ENCODE measurements around the gene DHX30.

The DHX30 gene

GRCh38 chr3:47781685-47782445 is 21.1 kb upstream of the DHX30 start, which contains the start of gene SMARCC1:
SMARCC1 (minus strand) TSS chr3:47781893; CDS start chr3:47781797, 96 bp downstream.
- H3K27me3 ChIP-seq (ENCODE audit: insufficient read depth, low read length), result no peaks in the 10 kb centered on the region
- H3K4me1 ChIP-seq (ENCODE audit: insufficient read depth, low read length), result no peaks in the 10 kb centered on the region
- peak within 1 kb of the TSS; percentile 98 for H3K9ac ChIP-seq (ENCODE audit: low read depth, low read length)
- no peaks in the 10 kb centered on the region for H3K9me3 ChIP-seq (ENCODE audit: insufficient read depth, low read depth, low read length)
- H3K4me3 ChIP-seq (ENCODE audit: low read length), result peak within 1 kb of the TSS; percentile 96
- H3K36me3 ChIP-seq (ENCODE audit: insufficient read depth, low read depth, low read length), result peaks cover 15% of the 10 kb centered on the region; the same call in 1 of the 2 replicates
- peak within 1 kb of the TSS; percentile 73 for H3K27ac ChIP-seq (ENCODE audit: low read length)

DNA sequence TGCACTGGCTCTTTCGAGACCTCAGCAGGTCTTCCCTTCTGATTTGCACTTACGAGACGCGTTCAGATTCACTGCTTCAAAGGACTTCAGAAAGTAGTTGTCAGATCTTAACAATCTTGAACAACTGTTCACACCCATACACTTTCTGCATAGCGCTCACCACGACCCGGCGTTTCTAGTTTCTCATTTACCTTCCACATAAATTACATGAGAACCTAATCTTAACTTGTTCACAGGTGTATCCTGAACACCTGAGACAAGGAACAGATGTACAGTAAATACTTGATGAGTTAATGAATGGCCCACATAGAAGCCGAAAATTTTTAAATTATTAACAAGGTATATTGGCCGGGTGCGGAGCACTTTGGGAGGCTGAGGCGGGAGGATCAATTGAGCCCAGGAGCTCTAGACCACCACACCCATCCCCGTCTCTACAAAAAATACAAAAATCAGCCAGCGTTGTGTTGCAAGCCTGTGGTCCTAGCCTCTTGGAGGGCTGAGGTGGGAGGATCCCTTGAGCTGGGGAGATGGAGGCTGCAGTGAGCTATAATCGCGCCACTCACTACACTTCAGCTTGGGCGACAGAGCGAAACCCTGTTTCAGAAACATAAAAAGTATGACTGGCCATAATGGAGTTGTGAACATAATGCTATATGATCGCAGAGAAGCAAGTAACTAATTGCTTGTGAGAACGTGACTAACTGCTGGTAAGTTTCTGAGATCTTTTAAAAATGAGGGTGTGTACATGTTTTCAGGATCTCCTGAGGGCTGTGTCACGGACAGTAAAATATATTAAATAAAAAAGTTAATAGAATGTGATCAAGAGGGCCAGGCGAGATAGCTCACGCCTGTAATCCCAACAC is 20.3 kb upstream of the DHX30 start:
- no peaks in the 10 kb centered on the region for H3K4me1 ChIP-seq (ENCODE audit: insufficient read depth, low read length)
- no peaks in the 10 kb centered on the region for H3K27me3 ChIP-seq (ENCODE audit: insufficient read depth, low read length)
- no peaks in the 10 kb centered on the region for H3K9me3 ChIP-seq (ENCODE audit: insufficient read depth, low read depth, low read length)
- peak overlapping the region; percentile 86 for H3K9ac ChIP-seq (ENCODE audit: low read depth, low read length)
- peaks cover 15% of the 10 kb centered on the region; the same call in 1 of the 2 replicates for H3K36me3 ChIP-seq (ENCODE audit: insufficient read depth, low read depth, low read length)
- peak overlapping the region; percentile 62 for H3K27ac ChIP-seq (ENCODE audit: low read length)
- peak overlapping the region; percentile 96 for H3K4me3 ChIP-seq (ENCODE audit: low read length)

DNA sequence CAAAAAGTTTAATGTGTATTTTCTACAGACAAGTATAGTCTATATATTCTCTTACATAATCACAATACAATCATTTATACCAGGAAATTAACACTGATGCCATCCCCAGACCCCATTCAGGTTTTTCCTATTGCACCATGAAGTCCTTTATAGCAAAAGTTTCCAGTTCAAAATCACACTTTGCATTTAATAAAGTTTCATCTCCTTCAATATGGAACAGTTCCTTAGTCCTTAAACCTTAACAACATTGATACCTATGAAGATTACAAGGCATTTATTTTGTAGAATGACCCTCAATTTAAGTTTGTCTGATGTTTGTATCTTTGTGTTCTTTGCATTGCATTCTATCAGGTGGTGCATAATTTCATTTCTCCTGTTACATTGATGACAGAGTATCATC is 19.3 kb upstream of the DHX30 start:
- no peaks in the 10 kb centered on the region for H3K9me3 ChIP-seq (ENCODE audit: insufficient read depth, low read depth, low read length)

GRCh38 chr3:47791193-47791855 is 11.6 kb upstream of the DHX30 start:
- Histone ChIP-seq H3K27me3 (ENCODE audit: insufficient read depth, low read length) (no peaks in the 10 kb centered on the region), H3K4me1 (ENCODE audit: insufficient read depth, low read length) (no peaks in the 10 kb centered on the region), H3K4me3 (ENCODE audit: low read length) (no peak overlapping the region), H3K9me3 (ENCODE audit: insufficient read depth, low read depth, low read length) (no peaks in the 10 kb centered on the region), H3K36me3 (ENCODE audit: insufficient read depth, low read depth, low read length) (no peaks in the 10 kb centered on the region), H3K9ac (ENCODE audit: low read depth, low read length) (no peak overlapping the region), H3K27ac (ENCODE audit: low read length) (no peak overlapping the region)

More for the DNA sequence above, 19.3 kb upstream of the DHX30 start:
- Histone ChIP-seq H3K36me3 (ENCODE audit: insufficient read depth, low read depth, low read length) (peaks cover 11% of the 10 kb centered on the region; the same call in 1 of the 2 replicates), H3K27me3 (ENCODE audit: insufficient read depth, low read length) (no peaks in the 10 kb centered on the region), H3K4me3 (ENCODE audit: low read length) (no peak overlapping the region), H3K27ac (ENCODE audit: low read length) (no peak overlapping the region), H3K9ac (ENCODE audit: low read depth, low read length) (no peak overlapping the region), H3K4me1 (ENCODE audit: insufficient read depth, low read length) (no peaks in the 10 kb centered on the region)

DNA sequence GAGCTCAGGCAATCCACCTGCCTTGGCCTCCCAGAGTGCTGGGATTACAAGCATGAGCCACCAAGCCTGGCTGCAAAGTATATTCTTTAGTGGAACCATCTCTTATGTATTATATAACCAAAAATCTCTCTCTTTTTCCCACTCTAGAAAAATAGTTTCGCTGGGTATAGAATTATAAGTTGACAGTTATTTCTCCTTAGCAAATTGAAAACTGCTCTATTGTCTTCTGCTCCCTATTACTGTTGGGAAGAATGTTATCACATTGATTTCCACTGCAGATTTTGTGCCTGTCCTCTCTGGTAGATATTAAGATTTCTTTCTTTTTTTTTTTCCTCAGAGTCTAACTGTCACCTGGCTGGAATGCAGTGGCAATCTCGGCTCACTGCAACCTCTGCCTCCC is 10.2 kb upstream of the DHX30 start:
- no peaks in the 10 kb centered on the region for H3K9me3 ChIP-seq (ENCODE audit: insufficient read depth, low read depth, low read length)
- H3K9ac ChIP-seq (ENCODE audit: low read depth, low read length), result no peak overlapping the region
- no peaks in the 10 kb centered on the region for H3K27me3 ChIP-seq (ENCODE audit: insufficient read depth, low read length)
- H3K4me3 ChIP-seq (ENCODE audit: low read length), result no peak overlapping the region
- H3K27ac ChIP-seq (ENCODE audit: low read length), result no peak overlapping the region
- H3K4me1 ChIP-seq (ENCODE audit: insufficient read depth, low read length), result no peaks in the 10 kb centered on the region
- H3K36me3 ChIP-seq (ENCODE audit: insufficient read depth, low read depth, low read length), result no peaks in the 10 kb centered on the region

- Histone ChIP-seq H3K4me3 (ENCODE audit: low read length) (no peak overlapping the region), H3K9ac (ENCODE audit: low read depth, low read length) (no peak overlapping the region), H3K36me3 (ENCODE audit: insufficient read depth, low read depth, low read length) (no peaks in the 10 kb centered on the region), H3K27me3 (ENCODE audit: insufficient read depth, low read length) (no peaks in the 10 kb centered on the region), H3K4me1 (ENCODE audit: insufficient read depth, low read length) (no peaks in the 10 kb centered on the region), H3K27ac (ENCODE audit: low read length) (no peak overlapping the region), H3K9me3 (ENCODE audit: insufficient read depth, low read depth, low read length) (no peaks in the 10 kb centered on the region)
Measured at GRCh38 chr3:47794544-47794943, 8.4 kb upstream of the DHX30 start.

DNA sequence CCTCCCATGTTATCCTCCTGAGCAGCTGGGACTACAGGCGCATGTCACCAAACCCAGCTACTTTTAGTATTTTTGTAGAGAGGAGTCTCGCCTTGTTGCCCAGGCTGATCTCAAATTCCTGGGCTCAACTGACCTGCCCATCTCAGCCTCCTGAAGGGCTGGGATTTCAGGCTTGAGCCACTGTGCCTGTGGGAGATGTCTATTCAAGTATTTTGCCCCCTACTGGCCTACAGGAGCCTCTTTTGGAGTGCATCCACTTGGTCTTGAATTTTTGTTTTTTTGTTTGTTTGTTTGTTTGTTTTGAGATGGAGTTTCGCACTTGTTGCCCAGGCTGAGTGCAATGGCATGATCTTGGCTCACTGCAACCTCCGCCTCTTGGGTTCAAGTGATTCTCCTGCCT is 3.2 kb upstream of the DHX30 start:
- Histone ChIP-seq H3K27me3 (ENCODE audit: insufficient read depth, low read length) (no peaks in the 10 kb centered on the region), H3K27ac (ENCODE audit: low read length) (no peak overlapping the region)

GRCh38 chr3:47803480-47804025 is 615 bp downstream of the DHX30 start:
- Histone ChIP-seq H3K27ac (ENCODE audit: low read length) (peak overlapping the region; percentile 73), H3K9ac (ENCODE audit: low read depth, low read length) (peak overlapping the region; percentile 94), H3K9me3 (ENCODE audit: insufficient read depth, low read depth, low read length) (no peaks in the 10 kb centered on the region), H3K4me1 (ENCODE audit: insufficient read depth, low read length) (peaks cover 8% of the 10 kb centered on the region; the same call in 1 of the 2 replicates), H3K4me3 (ENCODE audit: low read length) (peak overlapping the region; percentile 97), H3K36me3 (ENCODE audit: insufficient read depth, low read depth, low read length) (peaks cover 26% of the 10 kb centered on the region), H3K27me3 (ENCODE audit: insufficient read depth, low read length) (no peaks in the 10 kb centered on the region)

More for the DNA sequence above, 3.2 kb upstream of the DHX30 start:
- no peaks in the 10 kb centered on the region for H3K36me3 ChIP-seq (ENCODE audit: insufficient read depth, low read depth, low read length)
- no peak overlapping the region for H3K4me3 ChIP-seq (ENCODE audit: low read length)
- no peak overlapping the region for H3K9ac ChIP-seq (ENCODE audit: low read depth, low read length)
- H3K4me1 ChIP-seq (ENCODE audit: insufficient read depth, low read length), result peaks cover 8% of the 10 kb centered on the region; the same call in 1 of the 2 replicates
- no peaks in the 10 kb centered on the region for H3K9me3 ChIP-seq (ENCODE audit: insufficient read depth, low read depth, low read length)

DNA sequence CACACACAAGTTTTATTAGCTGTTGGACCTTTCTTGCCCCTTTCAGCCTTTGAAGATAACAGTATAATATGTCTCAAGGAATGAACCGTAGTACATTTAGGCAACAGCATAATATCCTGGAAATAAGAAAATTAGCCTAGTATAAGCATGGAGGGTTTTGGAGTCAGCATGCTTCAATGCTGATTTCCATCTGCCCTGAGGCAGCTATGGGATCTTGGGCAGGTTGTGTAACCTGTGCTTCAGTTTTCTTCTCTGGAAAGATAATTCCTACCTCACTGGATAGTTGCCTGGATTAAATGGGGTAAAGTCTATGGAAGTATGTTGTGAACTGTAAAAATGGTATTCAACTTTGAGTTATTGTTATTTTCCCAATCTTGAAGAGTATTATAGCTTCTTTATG is 1.6 kb downstream of the DHX30 start:
- Histone ChIP-seq H3K36me3 (ENCODE audit: insufficient read depth, low read depth, low read length) (peaks cover 29% of the 10 kb centered on the region), H3K27ac (ENCODE audit: low read length) (no peak overlapping the region), H3K27me3 (ENCODE audit: insufficient read depth, low read length) (no peaks in the 10 kb centered on the region), H3K9ac (ENCODE audit: low read depth, low read length) (peak overlapping the region; percentile 94; the same call in 1 of the 2 replicates), H3K4me3 (ENCODE audit: low read length) (peak overlapping the region; percentile 97), H3K4me1 (ENCODE audit: insufficient read depth, low read length) (peaks cover 8% of the 10 kb centered on the region; the same call in 1 of the 2 replicates), H3K9me3 (ENCODE audit: insufficient read depth, low read depth, low read length) (no peaks in the 10 kb centered on the region)

DNA sequence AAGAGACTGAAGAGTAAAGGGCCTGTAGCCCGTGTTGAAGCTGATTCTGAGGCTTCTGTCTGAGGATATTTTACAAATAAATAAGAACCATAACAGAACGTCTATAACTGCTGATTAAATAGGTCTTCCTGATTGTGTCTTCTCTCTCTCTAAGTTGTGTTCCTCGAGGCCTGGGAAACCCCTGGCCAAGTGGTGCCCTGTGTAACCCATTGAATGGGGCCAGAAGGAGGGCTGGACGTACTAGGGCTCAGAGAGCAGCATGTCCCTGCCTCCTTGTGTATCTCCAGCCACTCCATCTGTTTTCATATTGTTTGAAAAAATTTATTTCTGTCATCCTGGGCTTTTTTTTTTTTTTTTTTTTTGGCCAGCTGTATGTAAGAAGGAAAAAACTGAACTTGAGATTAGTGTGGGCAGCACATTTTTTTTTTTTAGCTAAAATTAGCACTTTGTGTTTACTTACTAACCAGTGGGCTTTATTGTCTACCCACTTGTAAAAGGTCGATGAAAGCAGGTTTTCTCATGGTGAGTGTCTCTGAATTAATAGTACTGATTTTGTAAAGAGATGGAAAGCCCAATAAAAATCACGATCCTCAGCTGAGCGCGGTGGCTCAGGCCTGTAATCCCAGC is 10.7 kb downstream of the DHX30 start:
- H3K9ac ChIP-seq (ENCODE audit: low read depth, low read length), result no peak overlapping the region
- H3K27ac ChIP-seq (ENCODE audit: low read length), result no peak overlapping the region
- no peaks in the 10 kb centered on the region for H3K4me1 ChIP-seq (ENCODE audit: insufficient read depth, low read length)
- H3K9me3 ChIP-seq (ENCODE audit: insufficient read depth, low read depth, low read length), result no peaks in the 10 kb centered on the region
- peaks cover 65% of the 10 kb centered on the region for H3K36me3 ChIP-seq (ENCODE audit: insufficient read depth, low read depth, low read length)
- H3K4me3 ChIP-seq (ENCODE audit: low read length), result no peak overlapping the region
- no peaks in the 10 kb centered on the region for H3K27me3 ChIP-seq (ENCODE audit: insufficient read depth, low read length)

DNA sequence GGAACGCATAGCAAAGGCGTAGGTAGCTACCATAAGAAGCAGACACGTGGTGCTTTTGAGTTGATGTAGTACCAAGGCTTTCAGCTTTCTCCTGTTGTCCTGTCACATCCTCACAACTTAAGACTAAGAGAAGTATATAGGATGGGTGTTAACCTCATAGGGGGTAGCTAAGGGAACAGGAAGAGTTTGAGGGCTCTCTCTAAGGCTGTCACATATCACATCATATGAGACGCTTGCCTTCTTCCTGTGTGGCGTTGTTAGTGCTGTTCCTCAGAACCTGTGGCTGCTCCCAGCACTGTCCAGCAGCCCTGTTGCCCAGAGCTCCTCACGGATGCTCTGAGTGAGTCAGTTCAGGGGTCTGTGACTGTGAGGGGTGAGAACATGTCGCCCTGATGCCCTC is 14.7 kb downstream of the DHX30 start:
- Histone ChIP-seq H3K27me3 (ENCODE audit: insufficient read depth, low read length) (no peaks in the 10 kb centered on the region), H3K36me3 (ENCODE audit: insufficient read depth, low read depth, low read length) (peaks cover 60% of the 10 kb centered on the region), H3K4me3 (ENCODE audit: low read length) (no peak overlapping the region), H3K27ac (ENCODE audit: low read length) (no peak overlapping the region), H3K4me1 (ENCODE audit: insufficient read depth, low read length) (no peaks in the 10 kb centered on the region), H3K9me3 (ENCODE audit: insufficient read depth, low read depth, low read length) (no peaks in the 10 kb centered on the region), H3K9ac (ENCODE audit: low read depth, low read length) (no peak overlapping the region)

Measured in iPS-20b (cell line).